Measurements from ENCODE around the gene PROX1. TPM values are rescaled to one million over a fixed set of nuclear protein-coding genes. Genes with fewer than 3 reads are reported as not detected.

The PROX1 gene
- total RNA-seq, 1 donor from 2014 or later = 11.7 TPM

- ATAC-seq (no peak), DNase-seq (no peak)
- Histone ChIP-seq H3K36me3 (no peaks in the 10 kb centered on the region), H3K27me3 (ENCODE audit: low read depth) (peaks cover 4% of the 10 kb centered on the region), H3K4me3 (no peak overlapping the region), H3K4me1 (no peaks in the 10 kb centered on the region), H3K9me3 (no peaks in the 10 kb centered on the region), H3K27ac (no peak overlapping the region)
- TF ChIP-seq CTCF (IDR thresholded peaks at IDR 0.05) = no peak
- intact Hi-C loops (cut with DNase I) = no loop called here
These were observed 35.1 kb downstream of the PROX1 start for GRCh38 chr1:214022810-214023425.

DNA sequence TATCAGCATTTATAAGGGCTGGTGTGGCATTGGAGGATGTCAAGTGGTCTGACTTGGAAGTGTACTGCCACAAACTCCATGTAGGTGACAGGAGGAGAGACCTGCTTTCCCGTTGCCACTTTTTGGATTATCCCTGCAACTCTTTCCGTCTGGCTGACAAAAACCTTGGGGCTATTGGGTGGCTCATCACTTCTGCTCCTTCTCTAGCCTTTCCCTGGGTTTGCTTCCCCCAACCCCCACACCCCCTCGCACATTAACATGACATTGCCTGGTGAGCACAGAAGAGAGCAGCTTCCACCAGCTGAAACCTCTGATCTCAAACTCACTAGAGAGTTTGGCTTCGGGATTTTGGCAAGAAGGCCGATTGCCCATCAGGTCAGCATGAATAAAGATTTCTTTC lies 39.2 kb downstream of the PROX1 start:
- no peaks in the 10 kb centered on the region for H3K4me1 ChIP-seq
- ATAC-seq (no peak), DNase-seq (no peak)
- no peaks in the 10 kb centered on the region for H3K36me3 ChIP-seq
- H3K27me3 ChIP-seq (ENCODE audit: low read depth) = no peaks in the 10 kb centered on the region
- no peak overlapping the region for H3K27ac ChIP-seq
- TF ChIP-seq CTCF (IDR thresholded peaks at IDR 0.05) = no peak
- no peaks in the 10 kb centered on the region for H3K9me3 ChIP-seq
- no peak overlapping the region for H3K4me3 ChIP-seq
- intact Hi-C loops (cut with DNase I) = no loop called here

- no peaks in the 10 kb centered on the region for H3K36me3 ChIP-seq
- H3K27ac ChIP-seq = no peak overlapping the region
- TF ChIP-seq CTCF (IDR thresholded peaks at IDR 0.05) = no peak
- H3K4me1 ChIP-seq = no peaks in the 10 kb centered on the region
- no peaks in the 10 kb centered on the region for H3K27me3 ChIP-seq (ENCODE audit: low read depth)
- intact Hi-C loops (cut with DNase I) = no loop called here
- no peak overlapping the region for H3K4me3 ChIP-seq
- H3K9me3 ChIP-seq = no peaks in the 10 kb centered on the region
- ATAC-seq = no peak
- DNase-seq = no peak
These were observed 39.7 kb downstream of the PROX1 start for GRCh38 chr1:214027498-214027897.

DNA sequence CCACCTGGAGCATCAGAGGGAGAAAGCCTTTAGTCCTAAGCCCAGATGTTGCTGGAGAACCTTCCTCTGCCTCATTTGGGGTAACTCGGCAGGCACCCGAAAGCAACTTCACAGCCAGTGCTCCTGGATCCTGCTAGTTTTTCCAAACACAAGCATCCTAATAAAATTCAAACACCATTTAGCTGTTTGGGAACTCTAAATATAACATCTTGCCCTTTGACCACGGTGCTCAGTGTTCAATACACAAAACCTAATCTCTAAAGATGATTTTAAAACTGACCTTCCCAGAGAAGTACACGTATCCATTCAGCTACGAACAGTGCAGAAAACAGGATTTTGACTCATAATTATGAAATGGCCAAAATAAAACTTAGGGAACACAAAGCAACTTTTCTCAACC lies 40.3 kb downstream of the PROX1 start:
- TF ChIP-seq CTCF (IDR thresholded peaks at IDR 0.05) = no peak
- intact Hi-C loops (cut with DNase I) = no loop called here

GRCh38 chr1:214028649-214029406 lies 41.1 kb downstream of the PROX1 start:
- Histone ChIP-seq H3K27me3 (ENCODE audit: low read depth) (no peaks in the 10 kb centered on the region), H3K9me3 (no peaks in the 10 kb centered on the region), H3K36me3 (no peaks in the 10 kb centered on the region), H3K4me1 (no peaks in the 10 kb centered on the region), H3K4me3 (no peak overlapping the region), H3K27ac (no peak overlapping the region)
- ATAC-seq (no peak), DNase-seq (no peak)
- TF ChIP-seq CTCF (IDR thresholded peaks at IDR 0.05) = no peak
- intact Hi-C loops (cut with DNase I) = no loop called here

More for the DNA sequence above, 40.3 kb downstream of the PROX1 start:
- no peak for DNase-seq
- no peaks in the 10 kb centered on the region for H3K9me3 ChIP-seq
- no peak overlapping the region for H3K27ac ChIP-seq
- no peaks in the 10 kb centered on the region for H3K36me3 ChIP-seq
- H3K4me3 ChIP-seq = no peak overlapping the region
- no peaks in the 10 kb centered on the region for H3K27me3 ChIP-seq (ENCODE audit: low read depth)
- no peak for ATAC-seq
- H3K4me1 ChIP-seq = no peaks in the 10 kb centered on the region
